KBM-7 (cell line): ENCODE data around the gene MAP3K5.
A peak's percentile ranks its signal among the peaks of the same experiment; 100 is the strongest.

Source experiments
- DNase-seq: peaks from one replicate; pipeline ENCODE4 v3.0.0-alpha.2; 2015
- in situ Hi-C: fragments of 300-500 bp; cut with MboI; formaldehyde crosslinking; loops from 2 replicates; pipeline ENCODE4 v1.14.3; 2020; ENCODE audit warnings: low sequenced_read_pairs, low pct_unique_long_range_greater_than_20kb, mixed read lengths

The MAP3K5 gene

DNA sequence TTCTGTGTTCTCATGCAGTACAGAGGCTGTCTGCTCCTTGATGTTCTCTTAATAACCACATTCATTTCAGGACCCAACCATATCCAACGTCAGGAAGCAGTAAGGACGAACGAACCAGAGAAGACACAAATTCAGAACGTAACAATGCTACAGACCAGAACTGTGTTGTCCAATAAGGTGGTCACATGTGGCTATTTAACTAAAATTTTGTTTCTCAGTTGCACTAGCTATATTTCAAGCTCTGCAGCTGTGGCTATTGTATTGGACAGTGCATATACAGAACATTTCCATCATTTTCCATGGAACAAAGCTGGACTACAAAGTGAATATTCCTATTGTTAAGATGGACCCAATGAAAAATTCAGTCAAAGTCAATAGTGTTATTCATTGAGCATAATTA, 269.1 kb downstream of the MAP3K5 start:
- in situ Hi-C loops: no loop called here

DNA sequence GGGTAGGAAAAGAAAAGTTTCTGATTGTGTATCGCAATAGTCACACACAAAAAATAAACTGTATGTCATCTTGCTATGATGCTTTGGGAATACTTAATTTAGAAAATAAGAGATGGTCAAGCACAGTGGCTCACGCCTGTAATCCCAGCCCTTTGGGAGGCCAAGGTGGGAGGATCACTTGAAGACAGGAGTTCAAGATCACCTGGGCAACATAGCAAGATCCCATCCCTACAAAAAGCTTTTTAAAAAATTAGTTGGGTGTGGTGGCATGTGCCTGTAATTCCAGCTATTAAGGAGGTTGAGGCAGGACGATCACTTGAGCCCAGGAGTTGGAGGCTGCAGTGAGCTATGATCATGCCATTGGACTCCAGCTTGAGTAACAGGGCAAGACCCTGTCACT, 269.6 kb downstream of the MAP3K5 start:
- in situ Hi-C loops: no loop called here
- no peak for DNase-seq

More for the DNA sequence above, 269.1 kb downstream of the MAP3K5 start:
- no peak for DNase-seq

DNA sequence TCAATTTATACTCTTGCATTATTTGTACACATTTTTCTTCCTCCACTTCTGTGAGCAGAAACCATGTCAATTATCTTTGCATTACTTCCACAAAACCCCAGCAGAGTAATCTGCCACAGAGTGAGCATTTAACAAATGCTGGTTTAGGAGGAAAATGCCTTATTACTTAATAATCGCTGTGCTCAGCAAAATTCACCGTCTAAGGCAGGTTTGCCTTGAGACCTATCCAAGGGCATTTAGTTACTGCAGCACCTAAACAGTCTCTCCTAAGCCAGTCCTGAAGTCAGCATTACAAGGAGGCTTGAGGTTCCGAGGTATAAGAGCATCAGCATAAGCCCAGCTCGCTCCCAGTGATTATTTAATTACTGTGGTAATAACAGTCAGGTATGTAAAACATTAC, 270.4 kb downstream of the MAP3K5 start:
- no peak for DNase-seq
- in situ Hi-C loops: no loop called here

DNA sequence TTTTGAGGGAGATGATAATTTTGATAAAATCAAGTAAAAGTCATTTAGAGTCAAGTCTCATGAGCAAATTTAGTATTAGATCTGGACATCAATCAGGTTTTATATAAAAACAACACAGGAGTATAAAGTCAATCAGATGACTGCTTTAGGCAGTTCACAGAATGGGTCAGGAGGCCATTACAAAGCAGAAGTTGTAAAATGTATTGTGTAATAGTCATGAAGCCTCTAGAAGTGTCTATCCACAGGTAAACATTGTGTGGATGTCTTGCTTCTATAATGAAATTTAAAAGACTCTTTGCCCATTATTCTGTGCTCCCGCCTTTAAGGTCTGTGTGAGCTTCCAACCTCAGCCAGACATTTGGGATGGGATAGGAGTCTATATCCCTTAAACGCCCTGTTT, 270.9 kb downstream of the MAP3K5 start:
- DNase-seq: peak; percentile 40
- in situ Hi-C loops: no loop called here

DNA sequence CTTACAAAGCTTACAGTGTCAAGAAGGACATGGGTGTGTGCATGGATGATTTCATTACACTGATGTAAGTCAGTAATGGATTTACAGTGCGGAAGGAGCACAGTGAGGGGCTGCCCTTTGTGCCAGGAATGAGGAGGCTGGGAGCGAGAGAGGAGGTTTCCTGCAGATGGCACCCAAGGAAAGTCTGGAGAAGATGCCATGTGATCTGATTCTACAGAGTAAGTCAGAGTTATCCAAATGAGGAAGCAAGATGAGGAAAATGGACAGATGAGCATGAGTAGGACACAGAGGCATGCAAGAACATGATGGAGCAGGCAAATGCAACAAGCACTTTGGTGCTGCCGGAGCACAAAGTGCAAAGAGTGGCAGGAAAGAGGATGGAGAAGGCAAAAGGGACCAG, 271.8 kb downstream of the MAP3K5 start:
- in situ Hi-C loops: no loop called here

DNA sequence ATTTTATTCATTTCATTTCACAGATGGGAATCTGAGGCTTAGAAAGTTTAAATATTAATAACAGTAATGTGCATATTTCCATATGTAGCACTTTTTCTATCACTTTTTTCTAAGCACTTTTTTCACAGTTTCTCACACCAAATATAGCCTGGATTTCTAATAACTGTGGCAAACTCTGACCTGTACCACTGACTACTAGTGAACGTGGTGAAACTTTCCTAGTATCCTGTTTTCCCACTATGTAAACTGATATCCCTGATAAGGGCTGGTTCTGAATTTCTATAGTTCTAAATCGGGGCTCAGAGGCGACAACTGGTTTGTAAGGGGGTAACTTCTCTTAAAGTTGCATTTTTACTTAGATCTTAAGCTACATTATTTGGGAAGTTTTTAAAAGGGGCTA, 274.7 kb downstream of the MAP3K5 start:
- DNase-seq: no peak
- in situ Hi-C loops: no loop called here

More for the DNA sequence above, 271.8 kb downstream of the MAP3K5 start:
- DNase-seq: no peak

DNA sequence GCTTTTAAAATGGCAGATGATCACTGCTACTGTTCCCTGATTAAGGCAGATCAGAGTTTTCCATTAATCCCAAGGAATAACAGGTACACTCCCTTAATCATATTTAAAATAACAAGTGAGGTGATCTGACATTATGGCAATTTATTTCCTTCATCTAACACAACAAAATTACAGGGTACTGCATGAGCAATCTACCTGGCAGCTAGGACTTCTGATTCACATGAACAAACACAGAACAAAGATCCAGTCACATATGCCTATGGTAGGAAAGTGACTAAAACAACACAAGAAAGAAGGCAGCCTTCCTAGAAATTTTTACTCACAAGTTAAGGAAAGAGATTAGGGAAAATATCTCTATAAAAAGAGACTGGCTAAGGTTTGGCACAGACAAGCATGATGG, 275.3 kb downstream of the MAP3K5 start:
- no peak for DNase-seq
- in situ Hi-C loops: no loop called here

DNA sequence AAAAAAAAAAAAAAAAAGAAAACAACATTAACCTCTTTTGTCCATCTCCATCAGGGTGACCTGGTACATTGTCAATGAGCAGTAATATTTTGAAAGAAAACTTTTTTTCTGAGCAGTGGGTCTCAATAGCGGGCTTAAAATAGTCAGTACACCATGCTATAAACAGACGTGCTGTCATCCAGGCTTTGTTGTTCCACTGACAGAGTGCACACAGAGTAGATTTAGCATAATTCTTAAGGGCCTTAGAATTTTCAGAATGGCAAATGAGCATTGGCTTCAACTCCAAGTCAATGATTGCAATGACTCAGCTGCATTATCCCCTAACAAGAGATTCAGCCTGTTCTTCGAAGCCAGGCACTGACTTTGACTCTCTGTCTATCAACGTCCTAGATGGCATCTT, 277.7 kb downstream of the MAP3K5 start:
- in situ Hi-C loops: no loop called here
- DNase-seq: no peak

DNA sequence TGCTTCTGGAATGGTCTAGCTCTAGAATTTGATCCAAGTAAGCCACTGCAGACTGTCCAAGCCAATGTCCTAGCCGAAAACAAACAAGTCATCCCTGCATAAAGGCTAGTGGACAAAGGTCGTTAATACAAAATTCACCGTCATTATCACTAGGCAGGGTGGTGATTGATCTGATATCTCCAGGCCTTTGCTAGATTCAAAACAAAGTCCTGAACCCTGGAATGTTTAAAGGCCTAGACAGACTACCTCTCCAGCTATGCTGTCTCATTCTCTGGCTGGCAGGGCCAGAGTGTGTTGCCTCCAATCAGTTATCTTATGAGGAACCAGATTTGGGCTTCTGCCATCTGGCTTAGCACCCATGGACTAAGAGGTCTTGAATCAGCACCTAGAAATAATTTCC, 280.4 kb downstream of the MAP3K5 start:
- in situ Hi-C loops: no loop called here
- no peak for DNase-seq

DNA sequence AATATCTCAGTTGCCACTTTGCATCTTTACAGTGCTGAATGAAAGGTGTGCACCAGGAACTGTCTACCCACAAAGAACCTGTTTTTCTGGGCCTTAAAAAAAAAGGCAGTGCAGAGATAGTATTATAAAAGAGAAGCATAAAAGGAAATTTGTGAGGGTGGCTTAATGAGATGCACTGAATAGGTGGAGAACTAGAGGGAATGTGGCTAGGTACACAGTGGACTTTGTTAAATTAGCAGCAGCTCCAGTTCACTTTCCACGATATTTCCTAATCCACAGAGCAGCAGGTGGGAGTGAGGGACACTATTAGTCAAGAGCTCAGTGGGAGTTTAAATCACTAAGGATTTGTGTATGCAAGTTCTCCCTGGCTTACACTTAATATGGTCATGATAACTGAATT, 280.9 kb downstream of the MAP3K5 start:
- in situ Hi-C loops: no loop called here
- DNase-seq: no peak

DNA sequence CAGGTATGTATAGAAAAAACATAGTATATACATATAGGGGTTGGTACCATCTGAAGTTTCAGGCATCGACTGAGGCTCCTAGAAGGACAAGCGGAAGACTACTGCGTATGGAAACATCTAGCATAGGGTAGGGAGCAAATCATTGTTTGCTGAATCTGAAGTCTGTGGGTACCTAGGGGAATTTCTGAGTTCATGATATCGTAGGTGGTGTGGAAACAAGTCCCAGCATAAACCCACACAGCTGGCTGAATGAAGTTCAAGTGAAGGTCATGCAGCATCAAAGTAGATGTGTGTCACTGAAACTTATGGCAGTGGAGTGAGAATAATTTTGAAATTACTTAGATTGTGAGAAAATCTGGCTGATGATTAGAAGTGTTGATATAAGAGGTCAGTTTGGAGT, 281.5 kb downstream of the MAP3K5 start:
- no peak for DNase-seq
- in situ Hi-C loops: no loop called here

DNA sequence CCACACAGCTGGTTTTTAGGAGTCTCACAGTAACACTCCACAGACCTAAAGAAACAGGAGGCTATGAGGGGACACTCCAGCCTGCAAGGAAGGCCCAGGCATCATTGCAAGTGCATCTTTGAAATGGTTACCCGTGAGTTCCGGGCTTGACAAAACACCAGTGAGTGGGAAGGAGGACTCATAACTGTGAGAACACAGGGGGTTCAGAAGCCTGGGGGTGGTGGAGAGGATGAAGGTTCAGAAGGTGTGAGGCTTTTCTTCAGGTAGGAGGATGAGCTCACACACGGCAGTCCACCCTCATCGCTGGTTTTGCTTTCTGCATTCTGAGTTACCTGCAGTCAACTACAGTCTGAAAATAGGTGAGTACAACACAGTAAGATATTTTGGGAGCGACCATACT, 282.0 kb downstream of the MAP3K5 start:
- no peak for DNase-seq
- in situ Hi-C loops: no loop called here

DNA sequence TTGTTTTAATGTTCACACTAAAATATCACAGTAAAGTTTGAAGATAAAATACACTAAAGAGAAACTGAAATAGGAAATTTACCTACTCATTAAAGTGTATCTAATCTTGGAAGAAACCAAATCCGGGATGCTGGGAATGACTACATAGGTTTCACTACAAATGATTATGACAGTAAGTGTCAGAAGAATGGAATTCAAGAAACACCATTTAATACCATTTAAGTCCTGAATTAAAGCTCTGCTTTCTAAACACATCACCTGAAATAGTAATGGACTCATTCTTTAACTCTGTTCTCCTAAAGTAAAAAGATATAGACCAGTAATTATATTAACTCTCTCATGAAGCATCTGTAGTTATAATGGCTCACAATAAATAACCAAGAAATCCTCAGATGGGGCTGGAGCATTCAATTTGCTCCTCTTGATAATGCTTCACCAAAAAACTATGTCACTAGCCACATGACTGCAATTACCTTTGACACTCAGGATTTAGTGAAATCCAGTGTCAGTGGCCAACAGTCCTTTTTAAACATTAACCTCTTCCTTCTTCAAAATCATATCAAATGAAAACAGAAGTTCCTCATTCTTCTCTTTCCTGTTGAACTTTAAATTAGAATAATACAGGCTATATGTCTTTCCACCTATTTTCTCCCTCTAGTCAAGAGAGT, 283.4 kb downstream of the MAP3K5 start:
- DNase-seq: peak; percentile 74
- in situ Hi-C loops: no loop called here
